ENCODE measurements around the gene CFH.

- TF ChIP-seq POLR2AphosphoS5 (IDR thresholded peaks at IDR 0.05; ENCODE audit: low read depth, low read length) (no peak), EP300 (IDR thresholded peaks at IDR 0.05; ENCODE audit: borderline replicate concordance in 1 of 2, low read depth in 1 of 2, low read length in 1 of 2) (no peak), CTCF (IDR thresholded peaks at IDR 0.05) (no peak), RXRA (IDR thresholded peaks at IDR 0.05; ENCODE audit: borderline replicate concordance, low read depth) (no peak), RFX5 (IDR thresholded peaks at IDR 0.05; ENCODE audit: low read length) (no peak), TEAD4 (IDR thresholded peaks at IDR 0.05; ENCODE audit: borderline replicate concordance, insufficient read depth) (no peak)
These were observed 17.2 kb downstream of the CFH start for GRCh38 chr1:196669051-196669450.
